Cerebellar nuclear complex (tissue), 1 donor: Measurements from ENCODE around the gene CD8A.

Source experiments
- DNase-seq, 2 experiments: peaks; one replicate each; lab custom pipeline; 2025; lab: John Stamatoyannopoulos, UW

Gene CD8A

GRCh38 chr2:86808315-86809161, 17.8 kb upstream of the CD8A start:
- peak; percentile 15 to 73 for DNase-seq

GRCh38 chr2:86807468-86808275, 17.0 kb upstream of the CD8A start:
- DNase-seq, result peak; percentile 50 to 61

- DNase-seq, result no peak
Observed at GRCh38 chr2:86807133-86807467, 16.4 kb upstream of the CD8A start.

GRCh38 chr2:86806059-86806857, 15.5 kb upstream of the CD8A start:
- DNase-seq, result no peak

GRCh38 chr2:86800856-86801567, 10.3 kb upstream of the CD8A start:
- DNase-seq, result no peak

- DNase-seq, result no peak
Observed at GRCh38 chr2:86794861-86795260, 4.1 kb upstream of the CD8A start.

GRCh38 chr2:86793752-86794151, 3.0 kb upstream of the CD8A start:
- no peak for DNase-seq

- DNase-seq, result no peak
Observed at GRCh38 chr2:86791573-86791972, 860 bp upstream of the CD8A start.

- no peak for DNase-seq
Observed at GRCh38 chr2:86790134-86790675, 508 bp downstream of the CD8A start.

- no peak for DNase-seq
Observed at GRCh38 chr2:86789687-86790133, 1.0 kb downstream of the CD8A start.

GRCh38 chr2:86788881-86789686, 1.6 kb downstream of the CD8A start:
- no peak for DNase-seq

GRCh38 chr2:86788165-86788564, 2.5 kb downstream of the CD8A start:
- DNase-seq, result no peak

- no peak for DNase-seq
Observed at GRCh38 chr2:86787736-86788135, 3.0 kb downstream of the CD8A start.

GRCh38 chr2:86786001-86786536, 4.6 kb downstream of the CD8A start:
- no peak for DNase-seq

GRCh38 chr2:86785456-86785855, 5.3 kb downstream of the CD8A start:
- no peak for DNase-seq

GRCh38 chr2:86783615-86784339, 6.9 kb downstream of the CD8A start:
- no peak for DNase-seq

GRCh38 chr2:86782748-86783147, 8.0 kb downstream of the CD8A start:
- DNase-seq, result no peak

GRCh38 chr2:86781363-86781762, 9.3 kb downstream of the CD8A start:
- no peak for DNase-seq

- no peak for DNase-seq
Observed at GRCh38 chr2:86779971-86780370, 10.7 kb downstream of the CD8A start.

- DNase-seq, result no peak
Observed at GRCh38 chr2:86778957-86779356, 11.8 kb downstream of the CD8A start.
